Osteoblast (primary cell): ENCODE measurements around the gene TSPO. TPM values are rescaled to one million over a fixed set of nuclear protein-coding genes. Genes with fewer than 3 reads are reported as not detected.

ENCODE experiments used
- DNase-seq: peaks from one replicate; pipeline ENCODE4 v3.0.0; 2011; ENCODE audit warnings: low spot score, mixed read lengths; ENCODE audit not compliant: insufficient read length; ENCODE audit errors: missing footprints
- H2AFZ ChIP-seq: 2 replicates; pipeline ENCODE4 v1.6.0; 2011; ENCODE audit warnings: mild to moderate bottlenecking, low read length
- H3K27ac ChIP-seq: 2 replicates; pipeline ENCODE4 v1.5.1; 2011; ENCODE audit warnings: mild to moderate bottlenecking, low read depth, low read length, moderate library complexity
- H3K27me3 ChIP-seq: 2 replicates; pipeline ENCODE4 v1.6.0; 2012; ENCODE audit warnings: mild to moderate bottlenecking, control low read depth, inconsistent platforms, low read length, moderate library complexity; ENCODE audit not compliant: insufficient read depth
- H3K36me3 ChIP-seq: 2 replicates; pipeline ENCODE4 v1.5.1; 2011; ENCODE audit warnings: mild to moderate bottlenecking, low read length, control low read depth, moderate library complexity; ENCODE audit not compliant: insufficient read depth
- H3K4me1 ChIP-seq: 2 replicates; pipeline ENCODE4 v1.5.1; 2011; ENCODE audit warnings: mild to moderate bottlenecking, low read length, control low read depth, moderate library complexity; ENCODE audit not compliant: insufficient read depth
- H3K4me2 ChIP-seq: 2 replicates; pipeline ENCODE4 v1.6.0; 2011; ENCODE audit warnings: mild to moderate bottlenecking, low read length; ENCODE audit not compliant: insufficient read depth
- H3K4me3 ChIP-seq: fragments of 200-600 bp; sonication (generic); 3 replicates; pipeline ENCODE4 v1.5.1; 2012; ENCODE audit warnings: mild to moderate bottlenecking, low read length, inconsistent platforms; ENCODE audit not compliant: insufficient read depth
- H3K79me2 ChIP-seq: 2 replicates; pipeline ENCODE4 v1.6.0; 2012; ENCODE audit warnings: mild to moderate bottlenecking, low read length, control low read depth, inconsistent platforms; ENCODE audit not compliant: insufficient read depth
- H3K9me3 ChIP-seq: 2 replicates; pipeline ENCODE4 v1.5.1; 2011; ENCODE audit warnings: low read depth, low read length, control low read depth
- H4K20me1 ChIP-seq: 2 replicates; pipeline ENCODE4 v1.6.0; 2012; ENCODE audit warnings: mild to moderate bottlenecking, low read length, control low read depth; ENCODE audit not compliant: insufficient read depth
- CTCF ChIP-seq: IDR thresholded peaks from 2 replicates; pipeline ENCODE4 v1.5.1; 2011; ENCODE audit warnings: mild to moderate bottlenecking, low read depth, low read length, moderate library complexity; ENCODE audit errors: extremely low read depth
- total RNA-seq: library from RNA; depleted of rRNA; stranded (reverse); fragments of >200 nt; gene quantifications from 2 replicates; pipeline ENCODE4 v1.2.3, GENCODE V29; 2012

The TSPO gene
- total RNA-seq, 1 donor: 297 TPM

DNA sequence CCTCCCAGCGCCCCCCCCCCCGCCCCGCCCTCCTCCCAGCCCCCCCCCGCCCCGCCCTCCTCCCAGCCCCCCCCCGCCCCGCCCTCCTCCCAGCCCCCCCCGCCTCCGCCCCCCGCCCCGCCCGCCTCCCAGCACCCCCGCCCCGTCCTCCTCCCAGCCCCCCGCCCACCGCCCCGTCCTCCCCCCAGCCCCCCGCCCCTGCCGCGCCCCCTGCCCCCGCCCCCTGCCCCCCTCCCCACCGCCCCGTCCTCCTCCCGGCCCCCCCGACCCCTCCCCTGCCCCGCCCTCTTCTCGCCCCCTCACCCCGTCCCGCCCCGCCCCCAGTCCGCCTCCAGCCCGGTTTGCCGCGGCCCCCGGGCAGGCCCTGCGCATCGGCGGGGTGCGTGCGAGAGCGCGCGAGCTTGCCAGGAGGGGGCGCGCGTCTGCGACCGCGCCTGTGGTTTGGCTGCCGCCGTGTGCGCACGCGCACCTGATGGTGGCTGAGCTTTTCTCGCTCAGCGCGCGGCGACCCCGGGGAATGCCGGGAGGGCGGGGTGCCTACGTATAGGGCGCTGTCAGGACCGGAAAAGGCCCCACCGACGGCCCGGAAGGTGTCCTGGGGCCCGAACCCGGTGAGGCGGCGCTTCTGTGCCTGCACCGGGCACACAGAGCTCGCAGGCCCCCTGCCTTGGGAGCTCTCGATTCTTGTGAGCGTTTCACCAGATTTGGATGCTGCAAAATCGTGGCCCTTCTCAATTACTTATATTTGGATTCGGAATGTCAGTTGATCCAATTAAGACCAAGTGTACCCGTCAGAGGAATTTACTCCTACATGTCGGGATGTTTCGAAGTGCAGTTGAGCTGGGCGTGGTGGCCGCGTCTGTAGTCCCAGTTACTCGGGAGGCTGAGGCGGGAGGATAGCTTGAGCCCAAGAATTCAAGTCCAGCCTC, 36.1 kb downstream of the TSPO start:
- Histone ChIP-seq H3K4me3 (peak overlapping the region; percentile 76), H3K4me1 (peaks cover 11% of the 10 kb centered on the region), H3K27ac (peak overlapping the region; percentile 67), H3K36me3 (no peaks in the 10 kb centered on the region), H3K27me3 (peaks cover 4% of the 10 kb centered on the region), H4K20me1 (peaks cover 4% of the 10 kb centered on the region), H3K4me2 (peak overlapping the region; percentile 88), H2AFZ (peak overlapping the region; percentile 93), H3K9me3 (no peaks in the 10 kb centered on the region), H3K79me2 (peaks cover 11% of the 10 kb centered on the region)
- TF ChIP-seq CTCF: peak; percentile 43
- DNase-seq: peak; percentile 99

DNA sequence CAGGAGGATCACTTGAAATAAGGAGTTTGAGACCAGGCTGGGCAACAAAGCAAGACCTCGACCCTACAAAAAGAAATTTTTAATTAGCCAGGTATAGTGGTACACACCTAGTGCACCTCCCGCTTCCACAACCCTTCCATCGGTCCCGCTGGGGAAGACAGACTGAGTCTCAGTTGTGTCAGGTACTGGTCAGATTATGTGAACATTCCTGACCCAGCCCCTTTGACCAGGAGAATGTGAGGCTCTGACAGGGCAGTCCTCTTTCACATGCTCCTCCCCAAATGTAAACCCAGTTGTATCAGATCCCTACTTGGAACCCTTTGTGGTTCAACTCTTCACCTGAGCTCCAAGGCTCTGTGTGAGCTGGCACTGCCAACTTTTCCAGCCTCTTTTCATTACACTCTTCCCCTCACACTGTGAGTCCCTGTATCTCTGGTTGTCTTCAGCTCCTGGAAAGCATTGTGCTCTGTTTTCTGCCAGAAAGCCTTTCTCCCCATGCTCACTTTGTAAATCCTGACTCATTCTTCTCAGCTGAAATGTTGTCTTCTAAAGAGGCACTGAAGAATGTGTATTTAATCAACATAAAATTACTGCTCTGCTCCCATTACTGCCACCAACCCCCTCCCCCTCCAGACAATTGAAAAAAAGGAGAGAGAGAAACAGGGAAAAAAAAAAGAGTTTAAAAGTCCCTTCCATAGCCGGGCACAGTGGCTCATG, 37.6 kb downstream of the TSPO start:
- Histone ChIP-seq H3K9me3 (no peaks in the 10 kb centered on the region), H3K27ac (no peak overlapping the region), H3K27me3 (peaks cover 4% of the 10 kb centered on the region), H4K20me1 (peaks cover 4% of the 10 kb centered on the region), H2AFZ (no peak overlapping the region), H3K4me2 (no peak overlapping the region), H3K79me2 (peaks cover 9% of the 10 kb centered on the region), H3K36me3 (no peaks in the 10 kb centered on the region), H3K4me1 (peaks cover 11% of the 10 kb centered on the region), H3K4me3 (no peak overlapping the region)
- DNase-seq: peak; percentile 37
- no peak for TF ChIP-seq CTCF

- no peaks in the 10 kb centered on the region for H3K79me2 ChIP-seq
- H3K4me3 ChIP-seq: no peak overlapping the region
- peaks cover 12% of the 10 kb centered on the region for H3K27me3 ChIP-seq
- H4K20me1 ChIP-seq: no peaks in the 10 kb centered on the region
- TF ChIP-seq CTCF: no peak
- H3K4me2 ChIP-seq: no peak overlapping the region
- no peaks in the 10 kb centered on the region for H3K9me3 ChIP-seq
- H2AFZ ChIP-seq: no peak overlapping the region
- H3K4me1 ChIP-seq: no peaks in the 10 kb centered on the region
- no peaks in the 10 kb centered on the region for H3K36me3 ChIP-seq
- peak; percentile 56 for DNase-seq
- no peak overlapping the region for H3K27ac ChIP-seq
These were observed 40.5 kb downstream of the TSPO start for GRCh38 chr22:43191831-43192230.
